Neural crest cell (in vitro differentiated cells): ENCODE results near the gene AJAP1. TPM values are rescaled to one million over a fixed set of nuclear protein-coding genes. Genes with fewer than 3 reads are reported as not detected.

Experiments
- DNase-seq: peaks from one replicate; pipeline ENCODE4 v3.0.0; 2021; ENCODE audit warnings: low read depth, mixed read lengths, low spot score
- H3K27ac Mint-ChIP-seq: one replicate; pipeline ENCODE4 v1.8.0; 2021; ENCODE audit warnings: mild to moderate bottlenecking, mixed read lengths; ENCODE audit not compliant: unreplicated experiment
- H3K27me3 Mint-ChIP-seq: 2 replicates; pipeline ENCODE4 v1.8.0; 2021; ENCODE audit warnings: low read depth, mild to moderate bottlenecking, mixed read lengths
- H3K36me3 Mint-ChIP-seq: 2 replicates; pipeline ENCODE4 v1.8.0; 2021; ENCODE audit warnings: low read depth, mild to moderate bottlenecking, mixed read lengths
- H3K4me1 Mint-ChIP-seq: 2 replicates; pipeline ENCODE4 v1.8.0; 2021; ENCODE audit warnings: mixed read lengths
- H3K4me3 Mint-ChIP-seq: one replicate; pipeline ENCODE4 v1.8.0; 2021; ENCODE audit warnings: mild to moderate bottlenecking, mixed read lengths
- H3K9me3 Mint-ChIP-seq: 2 replicates; pipeline ENCODE4 v1.8.0; 2021; ENCODE audit warnings: mixed read lengths
- total RNA-seq: library from RNA; stranded (reverse); gene quantifications from 2 replicates; pipeline ENCODE4 v1.2.1, GENCODE V29; 2021
- TF ChIP-seq, protein P1 (sequence below): fragments of 200-600 bp; sonication (generic); conservative IDR thresholded peaks from 2 replicates; pipeline ENCODE4 v1.5.0; 2021; ENCODE audit warnings: antibody characterized with exemption, mild to moderate bottlenecking

AJAP1 gene
- total RNA-seq, 1 donor from 2014 or later = 1.4 TPM

DNA sequence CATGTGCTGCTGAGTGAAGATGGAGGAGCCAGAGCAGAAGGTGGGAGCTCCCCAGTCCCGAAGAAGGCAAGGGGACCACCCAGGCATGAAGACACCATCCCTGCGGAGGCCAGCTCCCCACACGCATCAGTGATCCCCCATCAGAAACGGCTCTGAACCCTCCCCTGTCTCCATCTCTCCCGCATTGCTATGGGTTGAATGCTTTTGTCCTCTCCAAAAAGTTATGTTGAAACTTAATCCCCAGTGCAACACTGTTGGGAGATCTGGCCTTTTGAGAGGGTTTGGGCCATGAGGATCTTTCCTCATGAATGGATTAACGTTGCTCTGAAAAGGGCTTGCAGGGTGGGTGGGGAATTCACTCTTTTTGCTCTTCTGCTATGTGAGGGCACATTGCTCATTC is 147.6 kb downstream of the AJAP1 start:
- Mint-ChIP-seq H3K36me3 (no peaks in the 10 kb centered on the region), H3K27me3 (peaks cover 29% of the 10 kb centered on the region), H3K27ac (no peak overlapping the region), H3K9me3 (peaks cover 10% of the 10 kb centered on the region), H3K4me3 (no peak overlapping the region), H3K4me1 (no peaks in the 10 kb centered on the region)
- DNase-seq = no peak
- TF ChIP-seq, protein P1, sequence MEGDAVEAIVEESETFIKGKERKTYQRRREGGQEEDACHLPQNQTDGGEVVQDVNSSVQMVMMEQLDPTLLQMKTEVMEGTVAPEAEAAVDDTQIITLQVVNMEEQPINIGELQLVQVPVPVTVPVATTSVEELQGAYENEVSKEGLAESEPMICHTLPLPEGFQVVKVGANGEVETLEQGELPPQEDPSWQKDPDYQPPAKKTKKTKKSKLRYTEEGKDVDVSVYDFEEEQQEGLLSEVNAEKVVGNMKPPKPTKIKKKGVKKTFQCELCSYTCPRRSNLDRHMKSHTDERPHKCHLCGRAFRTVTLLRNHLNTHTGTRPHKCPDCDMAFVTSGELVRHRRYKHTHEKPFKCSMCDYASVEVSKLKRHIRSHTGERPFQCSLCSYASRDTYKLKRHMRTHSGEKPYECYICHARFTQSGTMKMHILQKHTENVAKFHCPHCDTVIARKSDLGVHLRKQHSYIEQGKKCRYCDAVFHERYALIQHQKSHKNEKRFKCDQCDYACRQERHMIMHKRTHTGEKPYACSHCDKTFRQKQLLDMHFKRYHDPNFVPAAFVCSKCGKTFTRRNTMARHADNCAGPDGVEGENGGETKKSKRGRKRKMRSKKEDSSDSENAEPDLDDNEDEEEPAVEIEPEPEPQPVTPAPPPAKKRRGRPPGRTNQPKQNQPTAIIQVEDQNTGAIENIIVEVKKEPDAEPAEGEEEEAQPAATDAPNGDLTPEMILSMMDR = no peak

DNA sequence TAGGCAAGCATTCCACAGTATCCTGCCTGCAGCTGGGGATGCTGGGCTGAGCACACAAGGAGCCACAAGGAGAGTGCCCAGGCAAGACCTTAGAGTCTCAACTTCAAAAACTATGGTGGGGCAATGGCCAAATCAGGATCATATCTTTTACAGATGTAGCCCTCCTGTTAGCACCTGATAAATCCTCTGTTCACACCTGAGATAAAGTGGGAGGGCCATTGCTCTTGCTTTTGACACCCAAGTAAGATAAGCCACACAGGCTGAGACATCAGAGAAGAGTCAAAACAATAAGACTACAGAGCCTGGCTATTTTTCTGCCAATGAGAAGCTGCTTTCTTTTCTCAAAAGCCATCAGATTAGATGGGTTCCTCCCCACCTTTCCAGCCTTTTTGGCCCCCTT is 148.9 kb downstream of the AJAP1 start:
- no peak overlapping the region for H3K27ac Mint-ChIP-seq
- no peaks in the 10 kb centered on the region for H3K36me3 Mint-ChIP-seq
- DNase-seq = no peak
- no peaks in the 10 kb centered on the region for H3K4me1 Mint-ChIP-seq
- H3K27me3 Mint-ChIP-seq = peaks cover 30% of the 10 kb centered on the region
- TF ChIP-seq, protein P1 = no peak
- no peak overlapping the region for H3K4me3 Mint-ChIP-seq
- peaks cover 8% of the 10 kb centered on the region for H3K9me3 Mint-ChIP-seq

DNA sequence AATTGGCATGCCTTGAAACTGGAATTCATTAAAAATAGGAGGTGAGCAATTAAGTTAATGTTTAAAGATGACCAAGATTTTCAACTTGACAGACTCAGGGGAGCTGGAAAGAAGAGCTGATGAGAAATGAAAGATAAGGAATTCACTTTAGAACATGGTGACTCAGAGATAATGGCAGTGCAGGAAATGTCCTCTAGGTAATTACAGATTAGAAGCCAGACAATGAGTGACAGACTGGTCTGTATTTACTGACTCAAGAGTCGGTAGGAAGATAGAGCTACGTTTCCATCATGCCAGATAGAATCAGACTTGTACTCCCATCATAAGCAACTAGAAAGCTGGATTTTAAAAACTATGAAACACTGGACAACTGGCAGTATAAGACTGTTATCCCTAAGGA is 151.6 kb downstream of the AJAP1 start:
- no peak overlapping the region for H3K4me3 Mint-ChIP-seq
- DNase-seq = no peak
- TF ChIP-seq, protein P1 = no peak
- H3K27ac Mint-ChIP-seq = no peak overlapping the region
- H3K36me3 Mint-ChIP-seq = no peaks in the 10 kb centered on the region
- H3K27me3 Mint-ChIP-seq = peaks cover 36% of the 10 kb centered on the region
- H3K4me1 Mint-ChIP-seq = no peaks in the 10 kb centered on the region
- H3K9me3 Mint-ChIP-seq = peaks cover 8% of the 10 kb centered on the region

DNA sequence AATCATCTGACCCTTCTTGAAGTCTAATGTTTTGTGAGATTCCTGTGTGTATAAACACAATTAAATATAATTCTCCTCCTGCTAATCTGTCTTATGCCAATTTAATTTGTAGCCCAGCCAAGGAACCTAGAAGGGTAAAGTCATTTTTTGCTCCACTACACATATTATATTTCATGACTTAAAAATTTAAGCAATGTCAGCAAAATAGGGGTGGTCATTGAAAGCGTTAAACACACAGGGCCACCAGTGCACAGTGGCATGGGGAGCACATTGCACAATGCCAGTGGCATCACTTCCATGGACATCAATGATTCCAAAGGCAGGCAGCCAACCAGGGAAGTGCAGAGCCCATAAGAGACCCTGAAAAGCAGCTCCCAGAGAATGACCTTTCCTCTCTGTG is 166.1 kb downstream of the AJAP1 start:
- Mint-ChIP-seq H3K27ac (no peak overlapping the region), H3K9me3 (peaks cover 10% of the 10 kb centered on the region), H3K27me3 (peaks cover 6% of the 10 kb centered on the region), H3K4me3 (no peak overlapping the region), H3K4me1 (no peaks in the 10 kb centered on the region), H3K36me3 (peaks cover 2% of the 10 kb centered on the region)
- DNase-seq = no peak
- TF ChIP-seq, protein P1 = no peak

DNA sequence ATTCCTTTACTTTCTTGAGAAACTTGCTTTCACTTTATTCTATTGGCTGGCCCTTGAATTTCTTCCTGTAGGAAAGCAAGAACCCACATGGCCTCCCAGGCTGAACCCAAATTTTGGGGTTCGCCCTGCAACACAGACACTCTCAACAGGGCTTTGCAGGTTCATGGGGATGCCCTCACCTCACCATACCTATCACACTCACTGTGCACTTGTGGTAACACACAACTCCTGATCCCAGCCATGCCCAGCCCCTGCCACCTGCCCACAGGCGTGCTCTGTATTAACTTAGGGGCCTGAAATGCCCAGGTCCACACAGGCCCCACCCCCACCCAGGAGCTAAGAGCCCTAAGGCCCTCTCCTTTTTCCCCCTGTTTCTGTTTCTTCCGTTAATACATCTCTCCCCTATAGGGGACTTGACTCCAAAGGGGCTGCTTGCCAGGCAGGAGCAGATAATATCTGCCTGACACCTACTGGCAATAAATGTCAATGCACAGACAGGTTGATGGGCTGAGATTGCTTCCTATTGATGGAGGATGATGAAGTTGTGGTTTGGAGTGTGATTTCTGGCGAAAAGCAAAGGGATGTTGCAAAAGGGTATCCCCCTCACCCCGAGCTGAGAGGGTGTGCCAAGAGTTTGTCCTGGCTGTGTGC is 171.5 kb downstream of the AJAP1 start:
- H3K4me1 Mint-ChIP-seq = no peaks in the 10 kb centered on the region
- DNase-seq = no peak
- H3K9me3 Mint-ChIP-seq = no peaks in the 10 kb centered on the region
- no peak overlapping the region for H3K4me3 Mint-ChIP-seq
- peaks cover 2% of the 10 kb centered on the region for H3K36me3 Mint-ChIP-seq
- peaks cover 5% of the 10 kb centered on the region for H3K27me3 Mint-ChIP-seq
- TF ChIP-seq, protein P1 = peak; percentile 60
- H3K27ac Mint-ChIP-seq = no peak overlapping the region
